Sigmoid colon (tissue), 4 donors: ENCODE measurements around the gene ARID3B.

ENCODE experiments used
- CTCF ChIP-seq, 4 experiments: fragments of 450-650 bp in 3 of 4; fragments of 200-600 bp in 1 of 4; IDR thresholded peaks; one replicate each; pipeline ENCODE4 v1.5.1; 2016 to 2019; ENCODE audit warnings: antibody characterized with exemption in 4 of 4, mild to moderate bottlenecking in 3 of 4, moderate library complexity in 2 of 4
- POLR2A ChIP-seq, 2 donors: fragments of 450-650 bp; IDR thresholded peaks; one replicate each; pipeline ENCODE4 v1.6.1; 2016; ENCODE audit warnings: antibody characterized with exemption in 2 of 2, mild to moderate bottlenecking in 2 of 2, moderate library complexity in 2 of 2
- POLR2AphosphoS5 ChIP-seq, 4 donors: sonication (generic); formaldehyde crosslinking; IDR thresholded peaks; one replicate each; pipeline ENCODE4 v1.6.1; 2017; ENCODE audit warnings: antibody characterized with exemption in 4 of 4

GRCh38 chr15:74564182-74564581, 23.2 kb downstream of the ARID3B start:
- no peak for TF ChIP-seq CTCF (IDR thresholded peaks at IDR 0.05)
- TF ChIP-seq POLR2A (IDR thresholded peaks at IDR 0.05), result no peak
- TF ChIP-seq POLR2AphosphoS5 (IDR thresholded peaks at IDR 0.05), result no peak
